K562 treated with DMSO at 1 percent for 12 hours (cell line): ENCODE results near the gene AGAP6. TPM values are rescaled to one million over a fixed set of nuclear protein-coding genes. Genes with fewer than 3 reads are reported as not detected.

Source experiments
- total RNA-seq: library from RNA; unstranded; fragments of 300-600 nt; gene quantifications from 2 replicates; pipeline ENCODE4 v1.2.3, GENCODE V29; 2022; ENCODE audit not compliant: insufficient read depth

The AGAP6 gene
- total RNA-seq = 7.7 and 16.4 TPM in 2 replicates

GRCh38 chr10:49988376-49988775 lies at the start of gene AGAP6:
Gene AGAP6, plus strand, starts transcription at chr10:49988406. Its CDS starts 310 bp downstream, at chr10:49988716.

GRCh38 chr10:49941447-49942338 lies 46.5 kb upstream of the AGAP6 start, which contains the start of the genes PARG and TIMM23B:
Gene PARG, minus strand, starts transcription at chr10:49942027. Its CDS starts 302 bp downstream, at chr10:49941725.
Gene TIMM23B, plus strand, starts transcription at chr10:49942053. Its CDS starts 142 bp downstream, at chr10:49942195.

Other genes starting within 250 kb of the AGAP6 start
- gene OGDHL, start 226.1 kb upstream of the AGAP6 start, total RNA-seq = 0.38 and 0.52 TPM in 2 replicates
- gene PARG, start 46.4 kb upstream of the AGAP6 start, total RNA-seq = 10.5 and 31.5 TPM in 2 replicates
- 4.6 and 11.5 TPM in 2 replicates for gene TIMM23B, start 46.4 kb upstream of the AGAP6 start, total RNA-seq
- 12.0 and 27.3 TPM in 2 replicates for gene WASHC2A, start 79.5 kb downstream of the AGAP6 start, total RNA-seq